NCI-H1048 (cell line): ENCODE measurements around the gene MAP3K10.
"Not testable (repeated sequence)": the region's sequence is repeated elsewhere in the genome, so short reads cannot be mapped to it uniquely, and the experiment has no call there.

Experiments used
- DNase-seq: peaks from one replicate; lab custom pipeline; 2025; lab: John Stamatoyannopoulos, UW

Gene MAP3K10

DNA sequence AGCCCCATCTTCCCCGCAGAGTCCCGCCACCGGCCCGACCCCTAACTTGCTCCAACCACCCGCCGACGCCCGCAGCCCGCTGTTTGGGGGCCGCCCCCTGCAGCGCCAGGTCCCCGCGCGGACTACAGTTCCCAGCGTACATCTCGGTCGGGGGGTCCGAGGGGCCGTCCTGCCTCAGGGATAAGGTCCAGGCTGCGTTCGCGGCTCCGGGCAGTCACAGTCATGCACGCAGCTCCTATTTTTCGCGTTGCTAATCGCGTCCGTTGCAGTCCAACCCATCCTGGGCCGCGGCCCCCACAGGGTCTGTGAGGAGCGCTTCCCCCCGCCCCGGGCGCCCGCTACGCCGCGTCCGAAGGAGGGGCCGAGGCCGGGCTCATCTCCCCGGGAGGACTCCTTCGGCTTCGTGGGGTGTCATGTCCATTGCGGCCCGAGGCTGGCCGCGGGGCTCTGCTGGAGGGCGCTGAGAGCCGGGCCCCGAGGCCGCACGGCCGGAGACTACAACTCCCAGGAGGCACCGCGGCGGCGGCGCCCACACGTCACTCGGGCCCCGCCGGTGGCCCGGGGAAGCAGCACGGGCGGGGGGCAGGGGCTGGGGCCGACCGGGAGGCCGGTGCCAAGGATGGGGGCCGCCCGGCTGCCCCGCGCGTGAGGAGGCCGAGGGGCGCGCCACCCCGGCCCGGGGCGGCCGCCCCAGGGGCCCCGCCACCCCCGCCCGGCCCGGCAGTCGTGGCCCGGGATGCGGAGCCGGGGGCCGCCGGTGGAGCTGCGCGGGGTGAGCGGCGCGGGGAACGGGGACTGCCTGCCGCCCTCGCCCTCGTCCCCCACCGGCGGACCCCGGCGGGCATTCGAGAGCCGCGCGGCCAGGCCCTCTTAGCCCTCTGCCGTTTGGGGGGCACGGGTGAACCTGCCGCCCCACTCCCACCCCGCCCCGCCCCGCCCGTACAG is at the start of gene MAP3K10:
Gene MAP3K10 (plus strand): TSS at position 536 of the 945 bp plus-strand sequence. CDS start 606 bp downstream, outside the sequence.
- DNase-seq, result no peak

GRCh38 chr19:40141551-40141950 is 49.7 kb upstream of the MAP3K10 start:
- no peak for DNase-seq

- DNase-seq, result no peak
These were observed 47.6 kb upstream of the MAP3K10 start for GRCh38 chr19:40143612-40144011.

GRCh38 chr19:40144151-40144550 is 47.1 kb upstream of the MAP3K10 start:
- no peak for DNase-seq

GRCh38 chr19:40144947-40145748 is 46.1 kb upstream of the MAP3K10 start:
- DNase-seq, result no peak

DNA sequence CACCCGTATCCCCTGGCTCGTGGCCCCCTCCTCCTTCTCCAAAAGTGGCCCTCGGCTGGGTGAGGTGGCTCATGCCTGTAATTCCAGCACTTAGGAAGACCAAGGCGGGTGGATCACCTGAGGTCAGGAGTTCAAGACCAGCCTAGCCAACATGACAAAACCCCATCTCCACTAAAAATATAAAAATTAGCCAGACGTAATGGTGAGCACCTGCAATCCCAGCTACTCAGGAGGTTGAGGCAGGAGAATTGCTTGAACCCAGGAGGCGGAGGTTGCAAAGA is 45.5 kb upstream of the MAP3K10 start:
- not testable (repeated sequence) for DNase-seq

GRCh38 chr19:40147338-40147692 is 43.9 kb upstream of the MAP3K10 start:
- DNase-seq, result no peak

DNA sequence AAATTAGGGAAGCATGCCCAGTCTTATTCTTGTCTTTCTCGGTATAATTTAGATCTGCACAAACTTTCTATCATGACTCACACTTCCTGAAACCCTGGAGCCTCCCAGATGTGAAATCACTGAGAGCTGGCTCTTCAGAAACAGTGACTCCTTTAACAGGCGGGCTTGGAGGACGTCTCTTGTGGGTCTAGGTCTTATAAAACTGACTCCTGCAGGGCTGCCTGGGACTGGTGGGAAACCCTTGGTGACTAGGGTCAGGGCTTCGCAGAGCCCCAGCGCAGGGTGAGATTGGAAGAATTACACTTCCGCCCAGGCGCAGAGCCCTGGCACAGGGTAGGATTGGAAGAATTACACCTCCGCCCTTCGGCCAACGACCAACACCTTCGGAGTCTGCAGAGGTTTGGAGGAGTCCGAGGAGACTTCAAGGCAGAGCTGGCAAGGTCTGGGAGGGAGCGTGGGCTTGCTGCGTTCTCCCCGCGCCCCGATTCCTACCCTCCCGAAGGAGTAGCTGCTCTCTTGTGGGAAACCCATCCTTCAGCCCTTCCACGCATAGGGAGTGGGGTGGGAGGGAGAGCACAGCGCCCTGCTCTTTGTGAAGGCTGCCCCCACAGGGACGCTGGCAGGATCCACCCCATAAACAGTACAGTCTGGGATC is 43.4 kb upstream of the MAP3K10 start:
- no peak for DNase-seq

- no peak for DNase-seq
These were observed 41.7 kb upstream of the MAP3K10 start for GRCh38 chr19:40149501-40149900.

DNA sequence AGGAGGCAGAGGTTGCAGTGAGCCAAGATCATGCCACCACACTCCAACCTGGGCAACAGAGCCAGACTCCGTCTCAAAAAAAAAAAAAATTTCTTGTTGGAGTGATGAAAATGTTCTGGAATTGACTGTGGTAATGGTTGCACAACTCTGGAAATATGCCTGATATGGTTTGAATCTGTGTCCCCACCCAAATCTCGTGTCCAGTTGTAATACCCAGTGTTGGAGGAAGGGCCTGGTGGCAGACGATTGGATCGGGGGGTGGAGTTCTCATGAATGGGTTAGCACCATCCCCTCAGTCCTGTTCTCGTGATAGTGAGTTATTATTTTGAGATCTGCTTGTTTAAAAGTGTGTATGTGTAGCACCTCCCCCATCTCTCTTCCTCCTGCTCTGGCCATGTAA is 41.1 kb upstream of the MAP3K10 start:
- no peak for DNase-seq

DNA sequence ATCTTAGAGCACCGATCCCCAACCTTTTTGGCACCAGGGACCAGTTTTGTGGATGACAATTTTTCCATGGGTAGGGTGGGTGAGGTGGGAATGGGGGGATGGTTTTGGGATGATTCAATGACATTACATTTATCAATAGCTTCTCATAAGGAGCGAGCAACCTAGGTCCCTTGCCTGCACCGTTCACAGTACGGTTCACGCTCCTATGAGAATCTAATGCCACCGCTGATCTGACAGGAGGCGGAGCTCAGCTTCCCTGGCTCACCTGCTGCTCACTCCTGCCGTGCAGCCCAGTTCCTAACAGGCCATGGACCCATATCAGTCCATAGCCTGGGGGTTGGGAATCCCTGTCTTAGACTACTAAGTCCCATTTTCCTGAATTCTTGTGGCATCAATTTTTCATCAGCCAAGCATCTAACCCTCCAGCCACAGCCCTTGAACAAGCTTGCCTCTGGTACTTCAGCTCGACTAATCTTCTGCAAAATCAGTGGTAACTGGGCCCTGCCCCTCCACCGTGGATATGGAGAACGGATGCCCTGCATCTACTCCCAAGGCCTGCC is 37.0 kb upstream of the MAP3K10 start:
- DNase-seq, result no peak

DNA sequence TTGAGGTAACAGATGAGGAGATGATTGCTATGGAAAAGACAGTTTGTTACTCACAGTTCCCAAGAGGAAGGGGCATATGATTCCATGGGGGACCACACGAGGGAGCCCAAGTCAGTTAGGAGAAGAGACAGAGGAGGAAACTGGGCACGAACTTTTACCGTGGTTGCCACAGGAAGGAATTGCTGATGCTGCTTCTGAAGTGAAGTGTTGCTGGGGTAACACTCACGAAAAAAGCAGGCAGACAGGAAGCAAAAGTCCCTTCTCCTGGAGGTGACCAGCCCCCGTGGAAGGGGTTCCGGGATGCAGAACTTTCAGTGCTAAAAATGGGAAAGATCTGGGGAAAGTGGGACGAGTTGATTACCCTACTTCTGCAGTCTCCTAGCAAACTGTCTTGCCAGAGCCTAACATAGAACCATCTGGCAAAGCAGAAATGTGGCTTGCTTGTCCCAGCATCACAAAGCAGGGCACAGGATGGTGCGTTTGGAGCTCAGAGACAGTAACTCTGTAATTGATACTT is 35.4 kb upstream of the MAP3K10 start:
- DNase-seq, result no peak

- no peak for DNase-seq
These were observed 34.2 kb upstream of the MAP3K10 start for GRCh38 chr19:40157059-40157458.

GRCh38 chr19:40159744-40160143 is 31.5 kb upstream of the MAP3K10 start:
- no peak for DNase-seq

- DNase-seq, result no peak
These were observed 29.1 kb upstream of the MAP3K10 start for GRCh38 chr19:40162104-40162503.

DNA sequence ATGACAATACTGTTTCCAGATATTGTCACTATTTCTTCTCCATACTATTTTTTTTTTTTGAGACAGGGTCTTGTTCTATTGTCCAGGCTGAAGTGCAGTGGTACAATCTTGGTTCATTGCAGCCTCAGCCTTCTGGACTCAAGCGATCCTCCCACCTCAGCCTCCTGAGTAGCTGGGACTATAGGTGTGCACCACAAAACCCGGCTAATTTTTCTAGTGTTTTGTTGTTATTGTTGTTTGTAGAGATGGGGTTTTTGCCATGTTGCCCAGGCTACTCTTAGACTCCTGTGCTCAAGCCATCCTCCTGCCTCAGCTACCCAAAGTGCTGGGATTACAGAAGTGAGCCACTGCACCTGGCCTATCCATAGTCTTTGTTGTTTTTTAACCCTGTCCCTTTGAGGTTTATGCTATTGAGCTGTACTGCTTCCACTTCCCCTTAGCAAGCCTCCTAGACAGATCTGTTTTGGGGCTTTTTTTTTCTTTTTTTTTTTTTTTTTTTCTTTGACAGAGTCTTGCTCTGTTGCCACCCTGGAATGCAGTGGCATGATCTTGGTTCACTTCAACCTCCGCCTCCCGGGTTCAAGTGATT is 27.6 kb upstream of the MAP3K10 start:
- no peak for DNase-seq

GRCh38 chr19:40165362-40165937 is 25.8 kb upstream of the MAP3K10 start:
- no peak for DNase-seq

DNA sequence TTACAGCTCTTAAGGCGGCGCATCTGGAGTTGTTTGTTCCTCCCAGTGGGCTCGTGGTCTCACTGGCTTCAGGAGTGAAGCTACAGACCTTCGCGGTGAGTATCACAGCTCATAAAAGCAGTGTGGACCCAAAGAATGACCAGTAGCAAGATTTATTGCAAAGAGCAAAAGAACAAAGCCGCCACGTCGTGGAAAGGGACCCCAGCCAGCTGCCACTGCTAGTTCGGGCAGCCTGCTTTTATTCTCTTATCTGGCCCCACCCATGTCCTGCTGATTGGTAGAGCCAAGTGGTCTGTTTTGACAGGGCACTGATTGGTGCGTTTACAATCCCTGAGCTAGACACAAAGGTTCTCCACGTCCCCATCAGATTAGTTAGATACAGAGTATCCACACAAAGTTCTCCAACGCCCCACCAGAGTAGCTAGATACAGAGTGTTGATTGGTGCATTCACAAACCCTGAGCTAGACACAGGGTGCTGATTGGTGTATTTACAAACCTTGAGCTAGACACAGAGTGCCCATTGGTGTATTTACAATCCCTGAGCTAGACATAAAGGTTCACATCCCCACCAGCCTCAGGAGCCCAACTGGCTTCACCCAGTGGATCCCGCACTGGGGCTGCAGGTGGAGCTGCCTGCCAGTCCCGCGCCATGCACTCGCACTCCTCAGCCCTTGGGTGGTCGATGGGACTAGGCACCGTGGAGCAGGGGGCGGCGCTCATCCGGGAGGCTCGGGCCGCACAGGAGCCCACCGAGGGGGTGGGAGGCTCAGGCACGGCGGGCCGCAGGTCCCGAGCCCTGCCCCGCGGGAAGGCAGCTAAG is 21.5 kb upstream of the MAP3K10 start:
- DNase-seq, result not testable (repeated sequence)

- not testable (repeated sequence) for DNase-seq
These were observed 20.8 kb upstream of the MAP3K10 start for GRCh38 chr19:40170303-40170989.

GRCh38 chr19:40171293-40171692 is 19.9 kb upstream of the MAP3K10 start:
- DNase-seq, result not testable (repeated sequence)
